PC-9 (cell line): ENCODE measurements around the gene NLK.

Source experiments
- CTCF ChIP-seq: fragments of 200-600 bp; sonication (generic); conservative IDR thresholded peaks from 2 replicates; pipeline ENCODE4 v1.6.1; 2017; ENCODE audit warnings: mixed run types, antibody characterized with exemption, mild to moderate bottlenecking, moderate library complexity
- EZH2 ChIP-seq: fragments of 200-600 bp; sonication (generic); IDR thresholded peaks from 2 replicates; pipeline ENCODE4 v1.8.0; 2017; ENCODE audit warnings: antibody characterized with exemption, low read depth

- TF ChIP-seq CTCF = no peak
- TF ChIP-seq EZH2 = no peak
These were observed 22.0 kb upstream of the NLK start for GRCh38 chr17:28020515-28020914.
